ENCODE results near the gene MAGED1. TPM values are rescaled to one million over a fixed set of nuclear protein-coding genes. Genes with fewer than 3 reads are reported as not detected.

Gene MAGED1
- 100 to 1,000 TPM; 231 to 338 TPM for total RNA-seq
- 177 TPM for polyA plus RNA-seq (ENCODE audit: insufficient read depth, low read depth, low replicate concordance)
- long read RNA-seq, donor 1, transcript MAGED1-204 (13 exons, 2,701 nt), result minor isoform, 8 of 381 reads
- long read RNA-seq, donor 1, transcript MAGED1-201 (13 exons, 2,747 nt), result major isoform, 49 of 381 reads
- long read RNA-seq, donor 1, partial matches to known transcripts, result 324 of 381 reads
- long read RNA-seq, donor 1, other reads (novel, unspliced or antisense), result 0 of 381 reads
- long read RNA-seq, donor 2, transcript MAGED1-201 (13 exons, 2,747 nt), result major isoform, 32 of 344 reads
- long read RNA-seq, donor 2, partial matches to known transcripts, result 307 of 344 reads
- long read RNA-seq, donor 2, other reads (novel, unspliced or antisense), result 0 of 344 reads

GRCh38 chrX:51892921-51893745 lies at the start of gene MAGED1:
MAGED1 (plus strand) TSS chrX:51893623; CDS start chrX:51894305, 682 bp downstream.
- no peaks in the 10 kb centered on the region for H3K36me3 ChIP-seq (ENCODE audit: low read depth, missing control alignments)
- peaks cover 8% of the 10 kb centered on the region for H3K4me1 ChIP-seq
- H3K4me3 ChIP-seq, result peak within 1 kb of the TSS; percentile 52 to 72
- DNase-seq, result peak; percentile 93
- intact Hi-C loops (cut with DNase I; ENCODE audit: low total_unique reads), result no loop called here
- TF ChIP-seq POLR2A (IDR thresholded peaks at IDR 0.05) (no peak), CTCF (IDR thresholded peaks at IDR 0.05) (no peak)
- no peaks in the 10 kb centered on the region for H3K9me3 ChIP-seq
- peak within 1 kb of the TSS; percentile 74 to 78 for H3K27ac ChIP-seq
- WGBS, 2 donors, result 0% methylated on average over 6 to 31 of the region's 35 CpGs
- H3K27me3 ChIP-seq, result no peaks in the 10 kb centered on the region

GRCh38 chrX:51847463-51847862 lies 46.0 kb upstream of the MAGED1 start:
- no peak for TF ChIP-seq CTCF (IDR thresholded peaks at IDR 0.05)
- TF ChIP-seq POLR2A (IDR thresholded peaks at IDR 0.05), result no peak
- Histone ChIP-seq H3K4me1 (no peaks in the 10 kb centered on the region), H3K4me3 (no peak overlapping the region), H3K36me3 (ENCODE audit: low read depth, missing control alignments) (no peaks in the 10 kb centered on the region), H3K27ac (no peak overlapping the region), H3K27me3 (no peaks in the 10 kb centered on the region), H3K9me3 (no peaks in the 10 kb centered on the region)
- intact Hi-C loops (cut with DNase I; ENCODE audit: low total_unique reads), result no loop called here
- WGBS, 2 donors, result 26 to 52% methylated on average over 3 of the region's 3 CpGs
- no peak for DNase-seq

GRCh38 chrX:51851507-51852085 lies 41.8 kb upstream of the MAGED1 start:
- Histone ChIP-seq H3K4me1 (no peaks in the 10 kb centered on the region), H3K9me3 (no peaks in the 10 kb centered on the region), H3K4me3 (no peak overlapping the region), H3K27ac (no peak overlapping the region), H3K36me3 (ENCODE audit: low read depth, missing control alignments) (no peaks in the 10 kb centered on the region), H3K27me3 (no peaks in the 10 kb centered on the region)
- intact Hi-C loops (cut with DNase I; ENCODE audit: low total_unique reads), result no loop called here
- DNase-seq, result no peak
- TF ChIP-seq POLR2A (IDR thresholded peaks at IDR 0.05) (no peak), CTCF (IDR thresholded peaks at IDR 0.05) (no peak)
- 84% methylated on average over 3 of the region's 3 CpGs for WGBS, 2 donors

- Histone ChIP-seq H3K4me3 (no peak overlapping the region), H3K4me1 (no peaks in the 10 kb centered on the region), H3K27me3 (no peaks in the 10 kb centered on the region), H3K9me3 (no peaks in the 10 kb centered on the region), H3K27ac (no peak overlapping the region), H3K36me3 (ENCODE audit: low read depth, missing control alignments) (no peaks in the 10 kb centered on the region)
- intact Hi-C loops (cut with DNase I; ENCODE audit: low total_unique reads), result no loop called here
- TF ChIP-seq POLR2A (IDR thresholded peaks at IDR 0.05) (no peak), CTCF (IDR thresholded peaks at IDR 0.05) (no peak)
- WGBS, 2 donors, result 64 to 79% methylated on average over 1 of the region's 1 CpG
- DNase-seq, result no peak
Measured at GRCh38 chrX:51852096-51852495, 41.3 kb upstream of the MAGED1 start.
